A549 (cell line): ENCODE results near the gene ZSCAN22. TPM values are rescaled to one million over a fixed set of nuclear protein-coding genes. Genes with fewer than 3 reads are reported as not detected.

Source experiments
- ATAC-seq, 2 experiments: fragments of 200-7000 bp in 1 of 2; fragments of >200 bp in 1 of 2; cut with Nextera tagmentation in 1 of 2; cut with Tn5 transposase in 1 of 2; 3 replicates each; pipeline versions ENCODE4 v1.8.0 to v1.9.1; 2018 to 2020; ENCODE audit warnings: mild to moderate bottlenecking in 1 of 2, moderate library complexity in 1 of 2
- CTCF ChIA-PET: fragments of 300-600 bp; sonication (Branson Sonifier 250); formaldehyde crosslinking; extraction: SDS; loops from one replicate; lab custom pipeline; 2021; ENCODE audit warnings: antibody characterized with exemption, inconsistent platforms; lab: Yijun Ruan, JAX
- POLR2A ChIA-PET: fragments of 350-600 bp; formaldehyde crosslinking; extraction: SDS; loops from one replicate; lab custom pipeline; 2021; ENCODE audit warnings: antibody characterized with exemption, inconsistent platforms; lab: Yijun Ruan, JAX
- DNase-seq, 2 experiments: peaks; one replicate each; pipeline versions ENCODE4 v3.0.0 to v3.0.0-alpha.2; 2011 to 2016; ENCODE audit warnings: low read depth in 1 of 2, low spot score in 1 of 2
- FAIRE-seq: peaks from 2 replicates; lab custom pipeline; 2011; peaks lifted over from hg19 to GRCh38; lab: Jason Lieb, UNC
- H3K27ac ChIP-seq, 2 experiments: fragments of >200 bp; sonication (Bioruptor Twin); formaldehyde crosslinking; 3 replicates each; pipeline ENCODE4 v1.5.1; 2016 to 2017
- H3K4me1 ChIP-seq: fragments of >200 bp; sonication (Bioruptor Twin); formaldehyde crosslinking; 3 replicates; pipeline ENCODE4 v1.6.1; 2016
- H3K4me2 ChIP-seq: fragments of >200 bp; sonication (Bioruptor Twin); formaldehyde crosslinking; 3 replicates; pipeline ENCODE4 v1.6.1; 2016
- H3K4me3 ChIP-seq: fragments of >200 bp; sonication (Bioruptor Twin); formaldehyde crosslinking; 3 replicates; pipeline ENCODE4 v1.5.1; 2016
- H3K9me3 ChIP-seq: fragments of >200 bp; sonication (Bioruptor Twin); formaldehyde crosslinking; 3 replicates; pipeline ENCODE4 v1.6.1; 2016
- CBX2 ChIP-seq: fragments of 200-600 bp; sonication (generic); IDR thresholded peaks from 2 replicates; pipeline ENCODE4 v1.6.1; 2016; ENCODE audit warnings: low read depth, mild to moderate bottlenecking, borderline replicate concordance
- FOSB ChIP-seq: fragments of 250-450 bp; sonication (Bioruptor Pico); IDR thresholded peaks from 2 replicates; pipeline ENCODE4 v1.5.0; 2020; ENCODE audit warnings: mild to moderate bottlenecking, moderate library complexity
- FOSL2 ChIP-seq, 2 experiments: fragments of 450-650 bp in 1 of 2; fragments of >200 bp in 1 of 2; sonication (Bioruptor Twin) in 1 of 2; formaldehyde crosslinking; IDR thresholded peaks; 2 replicates each; pipeline versions ENCODE4 v1.5.0 to v1.6.1; 2016 to 2020; ENCODE audit warnings: mild to moderate bottlenecking in 1 of 2, moderate library complexity in 1 of 2
- FOXS1 ChIP-seq: fragments of 250-450 bp; sonication (Bioruptor Pico); IDR thresholded peaks from 2 replicates; pipeline ENCODE4 v1.5.0; 2020; ENCODE audit warnings: mild to moderate bottlenecking, moderate library complexity
- GATA3 ChIP-seq: IDR thresholded peaks from 2 replicates; pipeline ENCODE4 v1.6.1; 2012; ENCODE audit warnings: borderline replicate concordance
- HDAC2 ChIP-seq: fragments of 200-600 bp; sonication (generic); IDR thresholded peaks from 2 replicates; pipeline ENCODE4 v1.6.1; 2016
- HEYL ChIP-seq: fragments of 250-450 bp; sonication (Bioruptor Pico); IDR thresholded peaks from 2 replicates; pipeline ENCODE4 v1.8.0; 2021; ENCODE audit warnings: mild to moderate bottlenecking, moderate library complexity
- HOXB13 ChIP-seq: fragments of 250-450 bp; sonication (Bioruptor Pico); IDR thresholded peaks from 2 replicates; pipeline ENCODE4 v1.5.0; 2020; ENCODE audit warnings: low read depth, mild to moderate bottlenecking, moderate library complexity
- MAFK ChIP-seq: fragments of 450-650 bp; IDR thresholded peaks from 2 replicates; pipeline ENCODE4 v1.6.1; 2014; ENCODE audit not compliant: partially characterized antibody
- MYC ChIP-seq: IDR thresholded peaks from 2 replicates; pipeline ENCODE4 v1.6.1; 2012; ENCODE audit warnings: mild to moderate bottlenecking, inconsistent platforms, low read length, improper control_type of control experiment, borderline replicate concordance
- NFE2L2 ChIP-seq: fragments of 150-350 bp; conservative IDR thresholded peaks from 2 replicates; pipeline ENCODE4 v1.6.1; 2014; ENCODE audit warnings: low read length
- NPAS2 ChIP-seq: fragments of 250-450 bp; sonication (Bioruptor Pico); IDR thresholded peaks from 2 replicates; pipeline ENCODE4 v1.8.0; 2022; ENCODE audit warnings: mild to moderate bottlenecking, moderate library complexity, borderline replicate concordance
- POLR2A ChIP-seq: IDR thresholded peaks from 2 replicates; pipeline ENCODE4 v1.6.1; 2012; ENCODE audit warnings: mild to moderate bottlenecking, low read length
- POLR2AphosphoS2 ChIP-seq: conservative IDR thresholded peaks from 2 replicates; pipeline ENCODE4 v1.6.1; 2012; ENCODE audit warnings: low read length, improper control_type of control experiment, inconsistent platforms
- RARB ChIP-seq: fragments of 250-450 bp; sonication (Bioruptor Pico); IDR thresholded peaks from 2 replicates; pipeline ENCODE4 v1.8.0; 2021; ENCODE audit warnings: mild to moderate bottlenecking, moderate library complexity
- ZC3H11A ChIP-seq: fragments of 450-650 bp; IDR thresholded peaks from 2 replicates; pipeline ENCODE4 v1.6.1; 2014; ENCODE audit warnings: antibody characterized with exemption, mild to moderate bottlenecking
- ZFP36 ChIP-seq: fragments of 450-650 bp; IDR thresholded peaks from 2 replicates; pipeline ENCODE4 v1.6.1; 2014; ENCODE audit warnings: borderline replicate concordance; ENCODE audit not compliant: partially characterized antibody
- ZNF302 ChIP-seq: fragments of 250-450 bp; sonication (Bioruptor Pico); IDR thresholded peaks from 2 replicates; pipeline ENCODE4 v1.9.0; 2021; ENCODE audit warnings: inconsistent platforms, mild to moderate bottlenecking, moderate library complexity
- ZSCAN20 ChIP-seq: fragments of 250-450 bp; sonication (Bioruptor Pico); IDR thresholded peaks from 2 replicates; pipeline ENCODE4 v1.8.0; 2022; ENCODE audit warnings: mild to moderate bottlenecking, moderate library complexity
- WGBS: methylation state at CpG from one replicate; pipeline ENCODE4 v1.1.6; 2017; ENCODE audit errors: missing lambda C conversion rate; 5-methylcytosine and 5-hydroxymethylcytosine counted together
- polyA plus RNA-seq, 4 experiments: library from polyadenylated mRNA; depleted of rRNA in 3 of 4; stranded (reverse); fragments of >200 nt; fragmentation: RNase III in 1 of 4; extraction: RNeasy Plus Mini Kit Qiagen cat#74134 plus additional on column Dnase treatment in 1 of 4; gene quantifications; 2 replicates in 3 of 4; 3 replicates in 1 of 4; pipeline ENCODE4 v1.2.3, GENCODE V29; 2011 to 2017
- TF ChIP-seq, protein P1 (sequence below): fragments of 150-350 bp; IDR thresholded peaks from 2 replicates; pipeline ENCODE4 v1.6.1; 2014; ENCODE audit warnings: low read depth, mild to moderate bottlenecking, low read length
- TF ChIP-seq, protein P2 (sequence below): fragments of >200 bp; sonication (Bioruptor Twin); formaldehyde crosslinking; IDR thresholded peaks from 3 replicates; pipeline ENCODE4 v1.6.1; 2016
- TF ChIP-seq, protein P3 (sequence below): fragments of 450-650 bp; IDR thresholded peaks from 2 replicates; pipeline ENCODE4 v1.6.1; 2014; ENCODE audit warnings: antibody characterized with exemption
- TF ChIP-seq, protein P4 (sequence below): IDR thresholded peaks from 2 replicates; pipeline ENCODE4 v1.6.1; 2012; ENCODE audit warnings: low read depth, borderline replicate concordance
- TF ChIP-seq, protein P5 (sequence below): IDR thresholded peaks from 2 replicates; pipeline ENCODE4 v1.6.1; 2012
- TF ChIP-seq, protein P6 (sequence below): IDR thresholded peaks from 2 replicates; pipeline ENCODE4 v1.6.1; 2012

ZSCAN22 gene
- polyA plus RNA-seq, 2 of the 4 experiments (the other 2 are of a cell fraction) = 2.0 to 4.4 TPM

DNA sequence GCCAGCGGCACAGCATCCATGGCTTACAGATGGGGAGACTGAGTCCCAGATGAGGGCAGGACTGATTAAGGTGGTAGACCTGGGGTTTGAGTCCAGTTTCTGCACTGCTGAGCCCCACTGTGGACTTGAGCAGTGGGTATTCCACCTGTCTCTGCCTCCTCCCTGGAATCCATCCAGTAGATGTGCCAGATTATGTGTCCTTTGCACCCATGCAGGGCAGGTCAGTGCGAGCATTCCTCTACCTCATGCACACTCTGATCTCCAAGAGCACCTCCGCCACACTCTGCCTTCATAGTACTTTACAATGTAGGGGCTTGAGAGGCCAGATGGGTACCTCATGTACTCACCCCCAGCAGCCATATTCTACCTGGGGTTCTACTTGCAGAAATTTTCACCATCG is 10.0 kb downstream of the ZSCAN22 start:
- H3K4me3 ChIP-seq = no peak overlapping the region
- ATAC-seq (no peak), DNase-seq (no peak), FAIRE-seq (no peak)
- H3K4me1 ChIP-seq = no peaks in the 10 kb centered on the region
- no peak for TF ChIP-seq GATA3
- no peak for TF ChIP-seq POLR2AphosphoS2
- no peak for TF ChIP-seq CBX2
- no peak for TF ChIP-seq FOSB (CRISPR knock-in tag)
- TF ChIP-seq POLR2A = no peak
- TF ChIP-seq HOXB13 (CRISPR knock-in tag) = no peak
- TF ChIP-seq, protein P1, sequence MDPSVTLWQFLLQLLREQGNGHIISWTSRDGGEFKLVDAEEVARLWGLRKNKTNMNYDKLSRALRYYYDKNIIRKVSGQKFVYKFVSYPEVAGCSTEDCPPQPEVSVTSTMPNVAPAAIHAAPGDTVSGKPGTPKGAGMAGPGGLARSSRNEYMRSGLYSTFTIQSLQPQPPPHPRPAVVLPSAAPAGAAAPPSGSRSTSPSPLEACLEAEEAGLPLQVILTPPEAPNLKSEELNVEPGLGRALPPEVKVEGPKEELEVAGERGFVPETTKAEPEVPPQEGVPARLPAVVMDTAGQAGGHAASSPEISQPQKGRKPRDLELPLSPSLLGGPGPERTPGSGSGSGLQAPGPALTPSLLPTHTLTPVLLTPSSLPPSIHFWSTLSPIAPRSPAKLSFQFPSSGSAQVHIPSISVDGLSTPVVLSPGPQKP = no peak
- TF ChIP-seq, protein P2, sequence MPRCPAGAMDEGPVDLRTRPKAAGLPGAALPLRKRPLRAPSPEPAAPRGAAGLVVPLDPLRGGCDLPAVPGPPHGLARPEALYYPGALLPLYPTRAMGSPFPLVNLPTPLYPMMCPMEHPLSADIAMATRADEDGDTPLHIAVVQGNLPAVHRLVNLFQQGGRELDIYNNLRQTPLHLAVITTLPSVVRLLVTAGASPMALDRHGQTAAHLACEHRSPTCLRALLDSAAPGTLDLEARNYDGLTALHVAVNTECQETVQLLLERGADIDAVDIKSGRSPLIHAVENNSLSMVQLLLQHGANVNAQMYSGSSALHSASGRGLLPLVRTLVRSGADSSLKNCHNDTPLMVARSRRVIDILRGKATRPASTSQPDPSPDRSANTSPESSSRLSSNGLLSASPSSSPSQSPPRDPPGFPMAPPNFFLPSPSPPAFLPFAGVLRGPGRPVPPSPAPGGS = no peak
- TF ChIP-seq, protein P3, sequence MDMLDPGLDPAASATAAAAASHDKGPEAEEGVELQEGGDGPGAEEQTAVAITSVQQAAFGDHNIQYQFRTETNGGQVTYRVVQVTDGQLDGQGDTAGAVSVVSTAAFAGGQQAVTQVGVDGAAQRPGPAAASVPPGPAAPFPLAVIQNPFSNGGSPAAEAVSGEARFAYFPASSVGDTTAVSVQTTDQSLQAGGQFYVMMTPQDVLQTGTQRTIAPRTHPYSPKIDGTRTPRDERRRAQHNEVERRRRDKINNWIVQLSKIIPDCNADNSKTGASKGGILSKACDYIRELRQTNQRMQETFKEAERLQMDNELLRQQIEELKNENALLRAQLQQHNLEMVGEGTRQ = no peak
- no peak for TF ChIP-seq ZFP36
- no peak for TF ChIP-seq ZNF302 (CRISPR knock-in tag)
- TF ChIP-seq MAFK = no peak
- TF ChIP-seq NPAS2 (CRISPR knock-in tag) = no peak
- TF ChIP-seq ZC3H11A = no peak
- TF ChIP-seq NFE2L2 = no peak
- TF ChIP-seq, protein P4, sequence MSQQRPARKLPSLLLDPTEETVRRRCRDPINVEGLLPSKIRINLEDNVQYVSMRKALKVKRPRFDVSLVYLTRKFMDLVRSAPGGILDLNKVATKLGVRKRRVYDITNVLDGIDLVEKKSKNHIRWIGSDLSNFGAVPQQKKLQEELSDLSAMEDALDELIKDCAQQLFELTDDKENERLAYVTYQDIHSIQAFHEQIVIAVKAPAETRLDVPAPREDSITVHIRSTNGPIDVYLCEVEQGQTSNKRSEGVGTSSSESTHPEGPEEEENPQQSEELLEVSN = no peak
- TF ChIP-seq RARB = no peak
- TF ChIP-seq HDAC2 = no peak
- TF ChIP-seq FOSL2 (IDR thresholded peaks at IDR 0.05) = no peak
- TF ChIP-seq FOSL2 (CRISPR knock-in tag; IDR thresholded peaks at IDR 0.05) = no peak
- H3K4me2 ChIP-seq = no peak overlapping the region
- peaks cover 72% of the 10 kb centered on the region for H3K9me3 ChIP-seq
- no peak overlapping the region for H3K27ac ChIP-seq
- 94% methylated on average over 4 of the region's 4 CpGs for WGBS
- ChIA-PET CTCF (interaction anchor here (1.7 kb wide), 1 partner anchor 18 kb away, joined by 4 read pairs; no protein-coding TSS in a partner anchor), POLR2A (interaction anchor here (1.8 kb wide), 1 partner anchor 26 kb away, joined by 5 read pairs; the partner anchor contains the start of gene ZNF497)

DNA sequence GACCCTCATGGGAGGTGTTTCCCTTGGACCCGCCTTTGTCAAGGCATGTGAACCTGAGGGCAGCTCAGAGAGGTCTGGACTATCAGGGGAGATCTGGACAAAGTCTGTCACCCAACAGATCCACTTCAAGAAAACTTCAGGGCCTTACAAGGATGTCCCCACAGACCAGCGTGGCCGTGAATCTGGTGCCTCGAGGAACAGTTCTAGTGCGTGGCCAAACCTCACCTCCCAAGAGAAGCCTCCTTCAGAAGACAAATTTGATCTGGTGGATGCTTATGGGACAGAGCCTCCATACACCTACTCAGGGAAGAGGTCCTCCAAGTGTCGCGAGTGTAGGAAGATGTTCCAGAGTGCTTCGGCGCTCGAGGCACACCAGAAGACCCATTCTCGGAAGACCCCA is 11.5 kb downstream of the ZSCAN22 start:
- H3K9me3 ChIP-seq = peaks cover 74% of the 10 kb centered on the region
- H3K4me1 ChIP-seq = no peaks in the 10 kb centered on the region
- no peak overlapping the region for H3K4me3 ChIP-seq
- FAIRE-seq (no peak), ATAC-seq (no peak; a peak in 1 of 6 replicates), DNase-seq (no peak)
- no peak overlapping the region for H3K4me2 ChIP-seq
- POLR2A ChIA-PET = no interaction called here
- H3K27ac ChIP-seq = no peak overlapping the region
- CTCF ChIA-PET = no interaction called here
- TF ChIP-seq, protein P5, sequence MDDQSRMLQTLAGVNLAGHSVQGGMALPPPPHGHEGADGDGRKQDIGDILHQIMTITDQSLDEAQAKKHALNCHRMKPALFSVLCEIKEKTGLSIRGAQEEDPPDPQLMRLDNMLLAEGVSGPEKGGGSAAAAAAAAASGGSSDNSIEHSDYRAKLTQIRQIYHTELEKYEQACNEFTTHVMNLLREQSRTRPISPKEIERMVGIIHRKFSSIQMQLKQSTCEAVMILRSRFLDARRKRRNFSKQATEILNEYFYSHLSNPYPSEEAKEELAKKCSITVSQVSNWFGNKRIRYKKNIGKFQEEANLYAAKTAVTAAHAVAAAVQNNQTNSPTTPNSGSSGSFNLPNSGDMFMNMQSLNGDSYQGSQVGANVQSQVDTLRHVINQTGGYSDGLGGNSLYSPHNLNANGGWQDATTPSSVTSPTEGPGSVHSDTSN = no peak
- TF ChIP-seq HEYL = no peak
- no peak for TF ChIP-seq FOXS1 (CRISPR knock-in tag)
- no peak for TF ChIP-seq ZC3H11A
- TF ChIP-seq MYC = no peak
- TF ChIP-seq, protein P6, sequence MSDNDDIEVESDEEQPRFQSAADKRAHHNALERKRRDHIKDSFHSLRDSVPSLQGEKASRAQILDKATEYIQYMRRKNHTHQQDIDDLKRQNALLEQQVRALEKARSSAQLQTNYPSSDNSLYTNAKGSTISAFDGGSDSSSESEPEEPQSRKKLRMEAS = no peak
- TF ChIP-seq, protein P2 = no peak
- TF ChIP-seq ZSCAN20 = no peak
- WGBS = 93% methylated on average over 11 of the region's 11 CpGs
